H1 (cell line): ENCODE data around the gene NIFK. TPM values are rescaled to one million over a fixed set of nuclear protein-coding genes. Genes with fewer than 3 reads are reported as not detected.
"Not testable (repeated sequence)": the region's sequence is repeated elsewhere in the genome, so short reads cannot be mapped to it uniquely, and the experiment has no call there.

ENCODE experiments used
- CTCF ChIA-PET: fragments of 300-600 bp; sonication (Branson Sonifier 250); formaldehyde crosslinking; loops from one replicate; lab custom pipeline; 2021; ENCODE audit not compliant: partially characterized antibody; lab: Charles Lee
- POLR2A ChIA-PET: fragments of 300-600 bp; sonication (Branson Sonifier 250); formaldehyde crosslinking; loops from one replicate; lab custom pipeline; 2021; ENCODE audit warnings: inconsistent platforms; ENCODE audit not compliant: partially characterized antibody; lab: Charles Lee
- DNase-seq, 2 experiments: peaks; one replicate each; pipeline versions ENCODE4 v3.0.0 to v3.0.0-alpha.2; 2010 to 2022; ENCODE audit warnings: low spot score in 2 of 2, low read depth in 1 of 2, mixed read lengths in 1 of 2
- FAIRE-seq: peaks from 2 replicates; lab custom pipeline; 2011; peaks lifted over from hg19 to GRCh38; lab: Jason Lieb, UNC
- H2AFZ ChIP-seq: 2 replicates; pipeline ENCODE4 v1.8.1; 2012; ENCODE audit warnings: low read length, inconsistent platforms
- H2AK5ac ChIP-seq: 2 replicates; pipeline ENCODE4 v1.6.1; 2013; ENCODE audit warnings: low read depth, low read length
- H2BK120ac ChIP-seq: replicated peaks from 2 replicates; pipeline ENCODE3; 2013; ENCODE audit warnings: low read depth, low read length, inconsistent platforms
- H2BK12ac ChIP-seq: 2 replicates; pipeline ENCODE4 v1.6.1; 2013; ENCODE audit warnings: low read depth, low read length
- H2BK15ac ChIP-seq: 2 replicates; pipeline ENCODE4 v1.6.1; 2013; ENCODE audit warnings: low read length
- H2BK20ac ChIP-seq: 2 replicates; pipeline ENCODE4 v1.6.1; 2013; ENCODE audit warnings: low read length
- H2BK5ac ChIP-seq: 2 replicates; pipeline ENCODE4 v1.6.1; 2013; ENCODE audit warnings: low read depth, low read length
- H3K14ac ChIP-seq: 2 replicates; pipeline ENCODE4 v1.6.1; 2013; ENCODE audit warnings: inconsistent platforms; ENCODE audit not compliant: insufficient read length
- H3K18ac ChIP-seq: 2 replicates; pipeline ENCODE4 v1.6.1; 2013; ENCODE audit warnings: low read length; ENCODE audit errors: extremely low read depth
- H3K23ac ChIP-seq: 2 replicates; pipeline ENCODE4 v1.6.1; 2013; ENCODE audit warnings: inconsistent platforms; ENCODE audit not compliant: insufficient read length
- H3K23me2 ChIP-seq: 2 replicates; pipeline ENCODE4 v1.6.1; 2013; ENCODE audit warnings: low read depth, low read length
- H3K27ac ChIP-seq: 2 replicates; pipeline ENCODE4 v1.6.1; 2011; ENCODE audit warnings: low read depth, low read length, inconsistent platforms
- H3K27me3 ChIP-seq, 4 experiments: replicated peaks in 1 of 4; 1 replicate in 1 of 4; 2 replicates in 3 of 4; pipeline versions ENCODE4 v1.6.1 to v1.8.1; 2011 to 2013; ENCODE audit warnings: low read length in 3 of 4, mild to moderate bottlenecking in 3 of 4, inconsistent platforms in 2 of 4, mixed read lengths in 2 of 4, moderate library complexity in 1 of 4; ENCODE audit not compliant: control insufficient read depth in 3 of 4, insufficient read depth in 3 of 4; ENCODE audit errors: extremely low read depth in 1 of 4
- H3K36me3 ChIP-seq, 4 experiments: 2 replicates each; pipeline versions ENCODE4 v1.6.1 to v1.8.1; 2011 to 2013; ENCODE audit warnings: mild to moderate bottlenecking in 4 of 4, low read length in 3 of 4, moderate library complexity in 2 of 4, control low read depth in 1 of 4, inconsistent platforms in 1 of 4; ENCODE audit not compliant: insufficient read depth in 4 of 4, control insufficient read depth in 2 of 4
- H3K4ac ChIP-seq: replicated peaks from 2 replicates; pipeline ENCODE3; 2013; ENCODE audit warnings: low read length, low read depth, mixed read lengths, inconsistent platforms; ENCODE audit not compliant: insufficient read length
- H3K4me1 ChIP-seq, 4 experiments: replicated peaks in 1 of 4; 1 replicate in 1 of 4; 2 replicates in 3 of 4; pipeline versions ENCODE4 v1.6.1 to v1.8.1; 2011 to 2013; ENCODE audit warnings: low read length in 3 of 4, inconsistent platforms in 2 of 4, mixed read lengths in 1 of 4; ENCODE audit not compliant: insufficient read depth in 4 of 4, control insufficient read depth in 3 of 4
- H3K4me2 ChIP-seq, 2 experiments: 2 replicates each; pipeline versions ENCODE4 v1.6.1 to v1.8.1; 2011 to 2013; ENCODE audit warnings: low read depth in 2 of 2, low read length in 2 of 2, control low read depth in 1 of 2, inconsistent platforms in 1 of 2, mild to moderate bottlenecking in 1 of 2; ENCODE audit not compliant: insufficient read depth in 1 of 2
- H3K4me3 ChIP-seq, 4 experiments: fragments of 200-600, 300-600 bp in 1 of 4; sonication (generic), shearing (Covaris generic), sonication (Bioruptor Twin) in 1 of 4; 2 replicates each; pipeline versions ENCODE4 v1.5.1 to v1.8.1; 2011 to 2016; ENCODE audit warnings: low read length in 4 of 4, low read depth in 3 of 4, control low read depth in 2 of 4, inconsistent platforms in 2 of 4, mild to moderate bottlenecking in 2 of 4, mixed read lengths in 1 of 4, moderate library complexity in 1 of 4; ENCODE audit not compliant: insufficient read depth in 2 of 4; ENCODE audit errors: extremely low read depth in 1 of 4
- H3K56ac ChIP-seq: replicated peaks from 2 replicates; pipeline ENCODE3; 2013; ENCODE audit warnings: low read depth, mild to moderate bottlenecking, mixed read lengths, low read length, inconsistent platforms; ENCODE audit not compliant: insufficient read length
- H3K79me1 ChIP-seq: 2 replicates; pipeline ENCODE4 v1.6.1; 2013; ENCODE audit warnings: low read depth, low read length, control low read depth
- H3K79me2 ChIP-seq, 2 experiments: 2 replicates each; pipeline versions ENCODE4 v1.6.1 to v1.8.1; 2012 to 2013; ENCODE audit warnings: low read length in 2 of 2, mild to moderate bottlenecking in 2 of 2, inconsistent platforms in 1 of 2; ENCODE audit not compliant: insufficient read depth in 2 of 2, control insufficient read depth in 1 of 2
- H3K9ac ChIP-seq, 4 experiments: replicated peaks in 1 of 4; 1 replicate in 1 of 4; 2 replicates in 3 of 4; pipeline versions ENCODE4 v1.6.1 to v1.8.1; 2011 to 2013; ENCODE audit warnings: low read depth in 3 of 4, low read length in 3 of 4, control low read depth in 2 of 4, mild to moderate bottlenecking in 2 of 4, moderate library complexity in 2 of 4, inconsistent platforms in 1 of 4; ENCODE audit errors: extremely low read depth in 1 of 4
- H3K9me3 ChIP-seq, 2 experiments: 2 replicates each; pipeline versions ENCODE4 v1.6.1 to v1.8.1; 2012 to 2013; ENCODE audit warnings: mild to moderate bottlenecking in 2 of 2, moderate library complexity in 2 of 2, control low read depth in 1 of 2, inconsistent platforms in 1 of 2, low read depth in 1 of 2, low read length in 1 of 2, mixed read lengths in 1 of 2; ENCODE audit not compliant: insufficient read depth in 2 of 2
- H4K20me1 ChIP-seq, 2 experiments: replicated peaks in 1 of 2; 2 replicates each; pipeline versions ENCODE3 to v1.8.1; 2011 to 2013; ENCODE audit warnings: inconsistent platforms in 2 of 2, low read length in 2 of 2, mild to moderate bottlenecking in 1 of 2; ENCODE audit not compliant: insufficient read depth in 2 of 2, control insufficient read depth in 1 of 2
- H4K5ac ChIP-seq: 2 replicates; pipeline ENCODE4 v1.6.1; 2013; ENCODE audit warnings: low read length, low read depth, mixed read lengths, inconsistent platforms; ENCODE audit not compliant: insufficient read length
- H4K8ac ChIP-seq: 2 replicates; pipeline ENCODE4 v1.8.0; 2013; ENCODE audit warnings: mild to moderate bottlenecking, moderate library complexity, low read length, inconsistent platforms; ENCODE audit not compliant: insufficient read depth; ENCODE audit errors: extremely low read depth
- H4K91ac ChIP-seq: replicated peaks from 2 replicates; pipeline ENCODE3; 2013; ENCODE audit warnings: low read length, mixed read lengths, inconsistent platforms; ENCODE audit not compliant: insufficient read length
- WGBS, 2 experiments: shearing (Covaris generic) in 1 of 2; methylation state at CpG; one replicate each; pipeline versions ENCODE4 v1.1.6 to v1.1.7; 2013 to 2015; ENCODE audit warnings: low lambda C conversion rate in 2 of 2, mixed read lengths in 2 of 2, inconsistent platforms in 1 of 2, low coverage in 1 of 2, missing lambda C conversion rate in 1 of 2; ENCODE audit not compliant: insufficient replicate concordance in 2 of 2, insufficient coverage in 1 of 2, insufficient read length in 1 of 2; ENCODE audit errors: extremely low coverage in 1 of 2, missing lambda C conversion rate in 1 of 2; 5-methylcytosine and 5-hydroxymethylcytosine counted together
- polyA plus RNA-seq, 7 experiments: library from polyadenylated mRNA; depleted of rRNA in 3 of 7; stranded (reverse) in 5 of 7; unstranded in 2 of 7; fragments of >200 nt in 5 of 7; fragments of 200-250 nt in 2 of 7; gene quantifications; 1 replicate in 5 of 7; 2 replicates in 1 of 7; 4 replicates in 1 of 7; pipeline versions ENCODE4 v1.2.1 to v1.2.3, GENCODE V29; 2011 to 2013; ENCODE audit warnings: missing spikeins in 2 of 7, mixed read lengths in 2 of 7
- total RNA-seq: library from RNA; stranded (reverse); fragmentation: NEBNext Ultra II Directional; extraction: Animal tissue kit (Norgen Biotek cat#: 25700); gene quantifications from 2 replicates; pipeline ENCODE4 v1.2.1, GENCODE V29; 2021

The NIFK gene
- total and polyA plus RNA-seq, 2 of the 8 experiments (the other 6 are each of a cell fraction or from before 2014, with no cell fraction given) = 24.4 to 117 TPM

GRCh38 chr2:121734544-121734943 is 2.1 kb downstream of the NIFK start:
- POLR2A ChIA-PET = interaction anchor here (1.8 kb wide), 1 partner anchor 204 kb away, joined by 7 read pairs; the partner anchor contains the start of gene RNU4ATAC

More at GRCh38 chr2:121734544-121734943, 2.1 kb downstream of the NIFK start:
- CTCF ChIA-PET = interaction anchor here (0.5 to 1.3 kb wide), 2 partner anchors 13 to 97 kb away, joined by 4 to 6 read pairs; no protein-coding TSS in a partner anchor
- not testable (repeated sequence) for DNase-seq, H2BK20ac ChIP-seq, H3K9ac ChIP-seq, H2BK120ac ChIP-seq, H3K4ac ChIP-seq, H2BK15ac ChIP-seq, H3K14ac ChIP-seq, H3K79me1 ChIP-seq, H3K18ac ChIP-seq, H3K9me3 ChIP-seq, H3K27me3 ChIP-seq, H3K27ac ChIP-seq, H3K23me2 ChIP-seq, H3K4me2 ChIP-seq, H2BK5ac ChIP-seq, H2AK5ac ChIP-seq, H3K4me1 ChIP-seq, H3K23ac ChIP-seq, FAIRE-seq, H2BK12ac ChIP-seq, H2AFZ ChIP-seq, H4K8ac ChIP-seq, H4K91ac ChIP-seq, H4K5ac ChIP-seq, H3K56ac ChIP-seq
- Histone ChIP-seq H3K36me3 (peaks cover 17 to 48% (median 32%) of the 10 kb centered on the region in 4 experiments), H3K79me2 (peaks cover 10 to 27% of the 10 kb centered on the region in 2 experiments), H3K4me3 (peak overlapping the region in 1 of 4 experiments; percentile 95; a peak in 1 of 8 replicates), H4K20me1 (peaks cover 0 to 13% of the 10 kb centered on the region in 2 experiments)
- 94% methylated on average over 11 of the region's 11 CpGs; no CpG with 5 or more reads in 1 of the 2 experiments for WGBS, 2 experiments
